ENCODE measurements around the gene ANAPC16. TPM values are rescaled to one million over a fixed set of nuclear protein-coding genes. Genes with fewer than 3 reads are reported as not detected.
A peak's percentile ranks its signal among the peaks of the same experiment; 100 is the strongest.
"Not testable (repeated sequence)": the region's sequence is repeated elsewhere in the genome, so short reads cannot be mapped to it uniquely, and the experiment has no call there.

The ANAPC16 gene
- polyA plus RNA-seq (ENCODE audit: insufficient read length in 4 of 4) = 100 to 1,000 TPM; 195 to 212 (median 204) TPM

DNA sequence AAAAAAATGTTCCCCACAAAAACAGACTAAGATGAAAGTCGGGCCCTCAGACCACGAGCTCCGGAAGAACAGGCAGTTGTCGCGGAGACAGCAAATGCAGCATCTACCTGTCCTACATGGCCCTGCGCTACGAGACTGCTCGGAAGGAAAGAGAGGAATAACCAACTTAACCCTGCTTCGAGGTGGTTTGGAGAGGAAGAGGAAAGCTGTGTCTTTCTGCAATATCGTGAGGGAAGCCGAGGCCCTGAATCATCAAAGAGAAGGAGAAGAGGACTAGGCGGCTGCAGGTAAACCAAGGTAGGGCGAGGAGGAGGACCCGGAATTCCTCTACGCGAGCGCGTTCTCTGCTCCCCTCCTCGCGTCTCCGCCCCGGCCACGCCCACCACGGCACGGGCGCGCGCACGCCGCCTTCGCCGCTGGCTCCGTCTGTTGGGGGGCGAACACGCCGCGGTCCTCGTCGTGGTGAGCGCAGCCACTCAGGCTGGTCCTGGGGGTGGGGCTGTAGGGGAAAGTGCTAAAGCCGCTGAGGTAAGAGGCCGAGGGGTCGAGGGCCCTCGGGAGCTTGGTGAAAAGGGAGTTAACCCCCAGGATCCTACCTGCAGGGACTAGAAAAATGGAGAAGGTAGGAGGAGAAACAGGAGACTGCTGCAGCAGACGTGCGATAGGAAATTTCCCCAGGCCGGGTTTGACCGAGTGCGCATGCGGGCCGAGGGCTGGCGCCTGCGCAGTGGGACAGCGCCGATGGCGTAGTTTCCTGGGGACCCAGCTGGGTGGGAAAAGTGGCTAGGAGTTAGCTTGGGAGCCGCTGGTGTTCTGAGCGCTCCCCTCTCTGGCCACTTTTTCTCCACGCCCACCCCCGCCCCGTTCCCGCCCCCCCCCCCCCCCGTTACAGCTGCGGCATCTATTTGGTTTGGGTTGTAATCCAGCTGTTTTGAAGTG lies at the start of gene ANAPC16, which contains the start of gene ASCC1:
Gene ANAPC16 (plus strand): TSS at position 402 of the 939 bp plus-strand sequence. CDS start 7,903 bp downstream, outside the sequence.
Gene ASCC1 (minus strand): TSS at position 666 of the 939 bp plus-strand sequence. CDS start 2,978 bp downstream, outside the sequence.
- DNase-seq (ENCODE audit: low read depth in 4 of 4, low spot score in 3 of 4) = peak; percentile 89 to 93 (median 91)

DNA sequence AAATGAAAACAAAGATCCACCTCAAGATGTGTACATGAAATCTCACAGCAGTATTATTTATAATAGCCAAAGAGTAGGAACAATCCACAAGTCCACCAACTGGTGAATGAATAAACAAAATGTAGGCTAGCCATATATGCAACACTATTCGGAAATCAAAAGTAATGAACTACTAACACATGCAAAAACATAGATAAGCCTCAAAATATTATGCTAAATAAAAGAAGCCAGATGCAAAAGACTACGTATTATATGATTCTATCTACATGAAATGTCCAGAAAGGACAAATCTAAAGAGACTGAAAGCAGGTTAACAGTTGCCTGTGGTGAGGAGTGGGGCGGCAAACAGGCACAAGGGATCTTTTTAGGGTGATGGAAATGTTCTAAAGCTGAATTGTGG lies 48.7 kb upstream of the ANAPC16 start:
- no peak for DNase-seq (ENCODE audit: low read depth in 4 of 4, low spot score in 3 of 4)

DNA sequence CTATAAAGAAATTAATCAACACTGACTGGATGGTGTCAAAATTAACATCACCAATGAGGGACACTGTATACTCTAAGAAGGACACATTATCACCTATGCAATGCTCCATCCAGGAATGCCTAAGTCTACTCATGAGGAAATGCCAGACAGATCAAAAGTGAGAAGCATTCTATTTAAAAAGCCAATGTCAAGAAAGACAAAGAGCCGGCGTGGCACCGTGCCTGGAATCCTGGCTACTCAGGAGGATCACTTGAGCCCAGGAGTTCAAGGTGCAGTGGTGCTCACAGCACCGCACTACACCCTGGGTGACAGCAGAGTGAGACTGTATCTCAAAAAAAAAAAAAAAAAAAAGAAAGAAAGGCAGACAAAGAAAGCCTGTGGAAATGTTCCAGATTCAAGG lies 45.5 kb upstream of the ANAPC16 start:
- no peak for DNase-seq (ENCODE audit: low read depth in 4 of 4, low spot score in 3 of 4)

DNA sequence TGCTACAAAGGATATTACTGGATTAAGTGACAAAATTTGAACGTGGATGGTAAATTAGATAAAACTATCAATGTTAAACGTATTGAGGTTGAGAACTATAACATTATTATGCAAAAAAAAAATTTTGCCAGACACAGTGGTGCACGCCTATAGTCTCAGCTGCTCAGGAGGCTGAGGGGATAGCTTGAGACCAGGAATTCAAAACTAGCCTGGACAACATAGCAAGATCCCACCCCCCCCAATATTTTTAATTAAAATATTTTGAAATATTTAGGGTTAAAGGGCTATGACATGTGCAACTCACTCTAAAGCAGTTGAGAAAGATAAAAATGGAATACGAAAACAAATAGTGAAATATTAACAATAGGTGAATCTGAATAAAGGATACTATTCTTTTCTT lies 45.1 kb upstream of the ANAPC16 start:
- no peak for DNase-seq (ENCODE audit: low read depth in 4 of 4, low spot score in 3 of 4)

DNA sequence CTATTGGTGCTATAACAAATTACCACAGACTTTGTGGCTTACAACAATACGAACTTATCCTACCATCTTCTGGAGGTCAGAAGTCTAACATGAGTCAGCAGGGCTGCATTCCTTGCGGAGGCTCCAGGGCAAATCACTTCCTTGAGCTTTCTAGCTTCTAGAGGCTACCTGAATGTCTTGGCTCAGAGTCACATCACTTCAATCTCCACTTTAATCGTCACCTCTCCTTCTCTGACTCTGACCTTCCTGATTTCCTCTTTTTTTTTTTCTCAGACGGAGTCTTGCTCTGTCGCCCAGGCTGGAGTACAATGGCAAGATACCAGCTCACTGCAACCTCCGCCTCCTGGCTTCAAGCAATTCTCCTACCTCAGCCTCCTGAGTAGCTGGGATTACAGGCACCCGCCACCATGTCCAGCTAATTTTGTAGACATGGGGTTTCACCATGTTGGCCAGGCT lies 44.6 kb upstream of the ANAPC16 start:
- no peak for DNase-seq (ENCODE audit: low read depth in 4 of 4, low spot score in 3 of 4)

DNA sequence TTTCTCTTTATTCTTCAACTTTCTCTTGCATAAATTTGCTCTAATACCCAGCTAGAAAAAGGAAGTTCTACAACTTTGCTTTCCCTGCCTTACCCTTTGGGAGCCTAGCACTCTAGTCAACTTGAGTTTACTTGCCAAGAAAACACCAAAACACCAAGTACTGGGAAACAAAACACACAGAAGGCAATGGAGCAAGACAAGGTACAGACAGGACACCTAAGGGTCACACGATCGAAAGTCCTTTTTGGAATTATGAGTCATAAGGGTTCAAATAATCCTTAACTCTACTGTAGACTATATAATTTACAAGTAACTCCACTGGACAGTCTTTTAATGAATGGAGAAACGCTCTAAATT lies 42.6 kb upstream of the ANAPC16 start:
- no peak for DNase-seq (ENCODE audit: low read depth in 4 of 4, low spot score in 3 of 4)

DNA sequence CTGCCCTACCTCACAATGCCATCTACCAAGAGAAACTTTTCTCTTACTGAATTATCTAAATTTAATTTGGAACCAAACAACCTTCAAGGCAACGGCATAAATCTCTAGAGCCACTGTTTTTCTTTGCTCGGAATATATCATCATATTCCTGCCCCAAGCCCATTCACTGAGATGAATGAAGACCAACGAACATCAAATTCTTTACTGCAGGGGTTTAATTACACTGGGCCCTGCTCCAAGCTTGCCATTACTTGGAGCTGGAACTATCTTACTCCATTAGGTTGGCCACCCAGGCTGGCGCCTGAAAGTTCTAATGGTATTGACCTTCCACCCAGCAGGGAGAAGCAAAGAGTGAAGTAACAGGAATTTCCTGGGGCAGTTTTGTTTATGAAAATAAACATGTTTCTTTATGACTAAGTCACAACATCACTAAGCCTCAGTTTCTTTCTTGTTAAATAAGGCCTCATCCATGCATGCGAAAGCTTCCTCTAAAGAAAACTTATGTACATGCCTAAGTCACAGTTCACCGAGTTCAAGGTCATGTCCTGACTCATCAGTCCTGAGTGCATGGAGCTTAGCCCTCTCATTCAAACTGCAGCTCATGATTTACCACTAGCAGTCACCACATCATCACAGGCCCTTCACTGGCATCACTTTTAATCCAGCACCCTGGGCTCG lies 42.1 kb upstream of the ANAPC16 start:
- no peak for DNase-seq (ENCODE audit: low read depth in 4 of 4, low spot score in 3 of 4)

DNA sequence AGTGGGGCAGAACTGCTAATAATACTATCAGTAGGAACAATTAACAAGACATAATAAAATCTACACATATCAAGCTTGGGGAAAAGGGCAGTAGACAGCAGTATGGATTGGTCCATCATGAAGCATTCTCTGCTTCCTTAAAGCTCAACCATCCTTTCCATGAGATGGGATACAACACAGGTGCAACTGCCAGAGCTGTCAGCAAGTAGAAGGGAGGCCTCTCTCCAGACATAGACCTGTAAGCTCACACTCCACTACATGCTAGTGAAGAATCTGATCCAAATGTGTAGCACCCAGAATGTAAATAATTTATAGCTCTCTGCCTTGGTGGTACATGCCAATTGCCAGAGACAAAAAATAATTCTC lies 41.5 kb upstream of the ANAPC16 start:
- DNase-seq (ENCODE audit: low read depth in 4 of 4, low spot score in 3 of 4) = no peak

DNA sequence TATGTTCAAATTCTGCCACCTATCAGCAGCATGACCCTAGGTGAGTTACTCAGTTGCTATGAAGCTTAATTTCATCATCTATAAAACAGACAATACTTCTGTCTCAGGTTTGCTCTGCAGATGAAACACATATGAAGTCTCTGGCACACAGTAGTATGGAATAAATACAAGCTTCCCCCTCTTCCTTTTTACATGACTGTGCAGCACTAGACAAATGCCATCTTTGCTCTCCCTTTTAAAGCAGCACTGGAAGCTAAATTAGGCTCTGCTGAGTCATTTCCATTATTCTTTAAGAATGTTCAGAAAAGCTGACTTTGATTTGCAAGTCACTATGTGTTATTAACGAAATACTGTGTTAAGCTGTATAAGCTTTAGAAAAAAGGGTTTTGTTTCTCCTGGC lies 40.7 kb upstream of the ANAPC16 start:
- DNase-seq (ENCODE audit: low read depth in 4 of 4, low spot score in 3 of 4) = no peak

DNA sequence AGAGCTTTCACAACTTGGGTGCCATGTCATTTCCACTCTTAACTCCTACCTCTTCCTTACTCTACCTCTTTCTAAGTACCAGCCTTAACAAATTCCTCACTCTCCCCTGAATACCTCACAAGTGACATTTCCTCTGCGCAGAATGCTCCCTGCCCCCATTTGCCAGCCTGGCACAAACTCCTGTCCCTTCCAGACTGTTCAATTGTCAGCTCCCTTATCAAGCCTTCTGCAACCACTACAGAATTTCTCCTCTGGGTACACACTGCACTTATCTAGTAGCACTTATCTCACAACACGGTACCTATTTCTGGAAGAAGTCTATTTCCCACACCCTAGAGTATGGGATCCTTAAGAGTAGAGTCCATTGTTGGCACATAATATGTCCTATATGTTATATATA lies 39.1 kb upstream of the ANAPC16 start:
- DNase-seq (ENCODE audit: low read depth in 4 of 4, low spot score in 3 of 4) = no peak

DNA sequence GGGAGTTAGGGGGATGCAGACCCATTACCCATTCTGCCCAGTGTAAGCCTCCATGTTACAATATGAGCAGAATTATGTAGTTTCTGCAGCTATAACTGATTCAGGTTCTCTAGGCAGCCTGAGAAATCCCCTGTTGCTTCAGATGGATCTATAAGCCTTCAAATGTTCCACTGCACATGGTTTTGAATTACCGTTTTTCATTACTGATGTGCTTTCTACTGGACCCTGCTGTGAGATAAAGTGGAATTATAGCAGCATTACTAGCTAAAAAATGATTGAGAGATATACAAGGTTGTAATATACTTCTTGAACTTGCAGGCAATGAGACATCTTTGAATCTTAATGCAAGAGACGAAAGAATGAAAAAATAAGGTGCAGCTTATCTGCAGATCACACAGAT lies 38.4 kb upstream of the ANAPC16 start:
- no peak for DNase-seq (ENCODE audit: low read depth in 4 of 4, low spot score in 3 of 4)

DNA sequence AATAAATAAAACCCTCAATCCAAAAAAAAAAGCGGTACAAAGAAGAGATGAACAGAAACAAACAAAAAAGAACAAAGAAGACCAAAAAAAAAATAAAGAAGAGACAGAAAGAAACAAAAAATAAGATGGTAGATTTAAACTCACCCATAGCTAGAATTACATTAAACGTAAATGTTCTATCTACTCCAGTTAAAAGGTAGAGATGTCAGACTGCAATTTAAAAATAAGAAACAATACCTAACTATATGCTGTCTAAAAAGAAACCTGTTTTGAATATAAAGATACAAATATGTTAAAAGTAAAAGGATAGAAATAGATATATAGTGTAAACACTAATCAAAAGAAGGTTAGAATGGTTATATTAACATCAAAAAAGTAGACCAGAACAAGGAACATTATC lies 31.7 kb upstream of the ANAPC16 start:
- no peak for DNase-seq (ENCODE audit: low read depth in 4 of 4, low spot score in 3 of 4)

DNA sequence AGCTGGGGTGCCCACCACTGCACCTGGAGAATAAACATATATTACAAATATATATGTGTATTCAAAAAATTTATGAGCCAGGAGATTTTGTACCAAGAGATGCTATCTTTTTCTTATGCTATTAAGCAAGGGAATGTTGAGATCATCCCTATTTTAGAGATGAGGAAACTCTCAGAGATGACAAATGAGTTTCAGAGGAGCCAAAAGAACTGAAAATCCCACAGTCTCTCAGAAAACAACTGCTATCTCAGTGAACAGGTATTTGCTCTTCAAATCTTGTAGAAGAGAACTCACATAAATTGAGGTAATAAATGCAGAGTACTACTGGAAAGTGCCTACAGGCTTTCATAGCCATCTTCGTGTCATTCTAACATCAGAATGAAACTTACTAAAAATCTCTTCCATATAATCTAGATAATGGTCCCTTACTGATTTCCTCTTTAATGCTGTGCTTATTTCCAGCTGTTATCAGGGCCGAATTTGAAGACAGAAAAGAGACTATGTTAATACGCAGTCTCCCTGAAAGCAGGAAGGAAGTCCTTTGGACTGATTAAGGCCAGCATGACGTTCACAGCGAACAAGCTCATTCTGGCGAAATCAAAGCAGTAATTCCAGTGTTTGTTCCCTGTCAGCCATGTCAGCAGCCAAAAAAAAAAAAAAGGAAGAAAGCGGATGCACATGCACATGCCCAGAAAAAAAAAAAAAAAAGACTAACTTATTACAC lies 29.4 kb upstream of the ANAPC16 start:
- no peak for DNase-seq (ENCODE audit: low read depth in 4 of 4, low spot score in 3 of 4)

DNA sequence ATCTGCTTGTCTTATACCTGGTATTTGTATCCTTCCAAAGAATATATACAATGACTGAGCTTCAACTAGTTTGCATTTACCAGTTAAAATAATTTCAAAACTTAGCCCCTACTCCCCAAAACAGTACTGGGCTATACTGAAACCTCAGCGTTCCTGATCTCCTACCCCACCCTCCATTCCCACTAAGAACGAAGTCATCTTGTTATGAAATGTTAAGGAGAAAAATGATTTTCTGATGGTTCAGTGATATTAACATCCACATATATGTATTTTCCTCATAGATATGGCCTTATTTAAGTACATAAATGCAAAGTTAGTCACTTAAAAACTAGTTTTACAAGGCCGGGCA lies 28.9 kb upstream of the ANAPC16 start:
- no peak for DNase-seq (ENCODE audit: low read depth in 4 of 4, low spot score in 3 of 4)

DNA sequence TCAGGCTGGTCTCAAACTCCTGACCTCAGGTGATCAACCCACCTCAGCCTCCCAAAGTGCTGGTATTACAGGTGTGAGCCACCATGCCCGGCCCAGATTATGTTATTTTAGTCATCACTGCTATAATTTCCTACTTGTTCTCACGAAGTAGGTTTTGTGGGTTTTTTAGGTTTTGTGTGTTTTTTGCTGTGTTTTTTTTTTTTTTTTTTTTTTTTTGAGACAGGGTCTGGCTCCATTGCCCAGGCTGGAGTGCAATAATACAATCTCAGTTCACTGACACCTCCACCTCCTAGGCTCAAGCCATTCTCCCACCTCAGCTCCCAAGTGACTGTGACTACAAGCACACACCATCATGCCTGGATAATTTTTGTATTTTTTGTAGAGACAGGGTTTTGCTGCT lies 20.9 kb upstream of the ANAPC16 start:
- no peak for DNase-seq (ENCODE audit: low read depth in 4 of 4, low spot score in 3 of 4)

DNA sequence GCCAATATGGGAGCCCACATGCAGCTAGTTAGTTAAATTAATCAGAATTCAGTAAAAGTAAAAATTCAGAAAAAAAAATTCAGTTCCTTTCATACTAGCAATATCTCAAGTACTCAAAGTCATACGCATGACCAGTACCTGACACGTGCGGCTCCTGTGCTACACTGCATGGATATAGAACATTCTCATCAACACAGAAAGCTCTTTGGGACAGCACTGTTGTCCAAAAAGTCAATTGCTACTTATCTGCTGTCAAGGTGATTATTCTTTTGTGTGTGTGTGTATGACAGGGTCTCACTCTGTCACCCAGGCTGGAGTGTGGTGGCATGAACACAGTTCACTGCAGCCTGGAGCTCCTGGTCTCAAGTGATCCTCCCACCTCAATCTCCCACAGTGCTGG lies 14.9 kb upstream of the ANAPC16 start:
- DNase-seq (ENCODE audit: low read depth in 4 of 4, low spot score in 3 of 4) = no peak

DNA sequence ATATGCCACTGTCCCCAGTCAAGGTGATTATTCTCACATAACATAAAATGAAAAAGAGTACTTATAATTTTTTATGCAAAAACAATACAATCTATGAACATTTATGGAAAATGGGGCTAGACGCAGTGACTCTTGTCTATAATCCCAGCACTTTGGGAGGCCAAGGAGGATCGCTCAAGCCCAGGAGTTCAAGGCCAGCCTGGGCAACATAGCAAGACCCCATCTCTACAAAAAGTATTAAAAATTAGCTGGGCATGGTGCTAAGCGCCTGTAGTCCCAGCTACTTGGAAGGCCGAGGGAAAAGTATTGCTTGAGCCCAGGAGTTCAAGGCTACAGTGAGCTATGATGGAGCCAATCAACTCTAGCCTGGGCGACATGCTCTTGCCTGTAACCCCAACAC lies 14.5 kb upstream of the ANAPC16 start:
- no peak for DNase-seq (ENCODE audit: low read depth in 4 of 4, low spot score in 3 of 4)

DNA sequence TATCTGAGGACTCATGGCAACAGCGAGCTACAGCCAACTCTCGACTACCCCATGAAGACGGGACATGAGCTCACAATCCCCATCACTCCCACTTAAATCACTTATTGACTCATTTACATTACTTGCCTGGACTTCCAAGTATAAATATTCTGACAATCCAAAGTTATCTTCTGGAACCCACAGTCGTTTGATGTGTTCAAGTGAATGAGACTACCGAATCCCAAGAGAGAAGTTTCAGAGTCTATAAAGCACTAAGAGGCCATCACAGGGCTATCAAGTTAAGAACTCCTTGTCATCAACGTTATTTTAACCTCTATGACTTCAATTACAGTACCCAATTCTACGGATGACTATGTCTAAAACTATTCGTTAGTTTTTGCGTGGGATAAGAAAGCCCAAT lies 11.5 kb upstream of the ANAPC16 start:
- no peak for DNase-seq (ENCODE audit: low read depth in 4 of 4, low spot score in 3 of 4)

DNA sequence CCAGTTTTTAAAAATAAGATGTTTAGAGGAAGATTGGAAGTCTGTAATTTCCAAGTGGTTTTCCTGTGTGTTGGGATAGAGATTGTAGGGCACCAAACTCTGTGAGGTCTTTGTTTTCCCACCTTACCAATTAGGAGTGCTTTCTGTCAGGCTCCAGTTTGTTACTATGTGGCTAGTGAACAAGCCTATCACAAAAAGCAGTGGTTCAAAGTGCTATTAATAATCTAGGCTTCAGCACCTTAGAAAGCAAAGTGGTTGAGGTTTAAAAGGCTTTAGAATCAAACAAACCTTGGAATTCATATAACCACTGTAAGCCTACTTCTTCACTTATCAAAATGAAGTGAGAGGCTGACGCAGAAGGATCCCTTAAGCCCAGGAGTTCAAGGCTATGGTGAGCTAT lies 11.1 kb upstream of the ANAPC16 start:
- no peak for DNase-seq (ENCODE audit: low read depth in 4 of 4, low spot score in 3 of 4)

DNA sequence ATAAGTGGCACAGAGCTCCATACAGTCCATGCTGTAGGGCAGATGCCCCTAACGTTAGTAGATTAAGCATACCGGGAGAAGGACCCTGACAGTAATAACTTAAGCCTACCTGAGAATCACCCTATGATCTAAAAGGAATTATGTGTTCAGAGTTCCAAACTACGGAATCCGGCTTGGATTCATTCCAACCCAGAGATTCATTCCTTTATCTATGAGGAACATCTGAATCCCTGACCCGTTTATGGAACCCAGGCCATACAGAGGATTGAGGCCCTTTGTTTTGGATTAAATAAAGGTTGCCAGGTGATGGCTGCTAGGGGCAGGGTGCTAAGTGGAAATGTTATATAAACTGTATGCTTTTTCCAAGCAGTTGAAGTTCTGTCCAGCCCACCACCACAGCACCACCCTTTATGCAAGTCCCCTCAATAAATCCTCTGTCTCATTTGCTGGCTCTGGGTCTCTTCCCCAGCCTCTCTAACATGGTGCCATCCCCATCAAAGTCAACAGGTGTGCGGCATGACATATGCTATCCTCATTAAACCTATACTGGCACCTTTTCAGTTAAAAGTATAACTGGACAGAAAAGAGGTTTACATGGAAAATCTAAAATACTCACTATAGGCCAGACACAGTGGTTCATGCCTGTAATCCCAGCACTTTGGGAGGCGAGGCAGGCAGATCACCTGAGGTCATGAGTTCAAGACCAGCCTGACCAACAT lies 9.1 kb upstream of the ANAPC16 start:
- DNase-seq (ENCODE audit: low read depth in 4 of 4, low spot score in 3 of 4) = no peak

DNA sequence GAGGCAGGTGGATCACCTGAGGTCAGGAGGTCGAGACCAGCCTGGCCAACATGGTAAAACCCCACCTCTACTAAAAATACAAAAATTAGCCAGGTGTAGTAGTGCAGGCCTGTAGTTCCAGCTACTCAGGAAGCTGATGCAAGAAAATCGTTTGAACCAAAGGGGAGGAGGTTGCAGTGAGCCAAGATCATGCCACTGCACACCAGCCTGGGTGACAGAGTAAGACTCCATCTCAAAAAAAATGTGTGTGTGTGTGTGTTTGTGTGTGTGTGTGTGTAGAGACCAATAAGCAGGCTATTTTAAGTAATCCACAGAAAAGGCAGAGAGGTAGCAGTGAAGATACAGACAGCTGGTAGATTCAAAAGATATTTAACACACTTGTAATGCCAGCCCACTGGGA lies 7.3 kb upstream of the ANAPC16 start:
- DNase-seq (ENCODE audit: low read depth in 4 of 4, low spot score in 3 of 4) = not testable (repeated sequence)

All from right renal pelvis (tissue), 4 donors.